Measurements from ENCODE around the gene RSAD2. TPM values are rescaled to one million over a fixed set of nuclear protein-coding genes. Genes with fewer than 3 reads are reported as not detected.

RSAD2 gene
- total and polyA plus RNA-seq, 2 donors (not counting 3 experiments of a cell fraction or from before 2014, with no cell fraction given): 0.03 to 0.18 TPM

- no TSS peak for BruUV-seq (replicated peaks)
- dilution Hi-C loops (cut with MboI; ENCODE audit: extremely low pct_ligation_motif_present, low sequenced_read_pairs) (no loop called here), intact Hi-C loops (cut with micrococcal nuclease) (no loop called here)
- H3K4me3 ChIP-seq (replicated peaks in 1 of 3; ENCODE audit: insufficient read depth in 1 of 3, low read depth in 1 of 3, low read length in 3 of 3): no peak overlapping the region
- no peak overlapping the region for H3K4me2 ChIP-seq (ENCODE audit: insufficient read depth, low read length)
- FAIRE-seq (no peak), DNase-seq (ENCODE audit: low read depth, low spot score) (no peak)
- ChIA-PET CTCF (interaction anchor here (1.0 to 1.3 kb wide), 2 partner anchors 11 to 107 kb away, joined by 3 read pairs; no protein-coding TSS in a partner anchor), POLR2A (no interaction called here)
- no peak overlapping the region for H3K9ac ChIP-seq (replicated peaks; ENCODE audit: extremely low read depth, insufficient read depth, low read length)
- no peaks in the 10 kb centered on the region for H3K9me3 ChIP-seq (replicated peaks; ENCODE audit: control insufficient read depth, insufficient read depth, low read length)
- H3K9me1 ChIP-seq (replicated peaks; ENCODE audit: control insufficient read depth, extremely low read depth, insufficient read depth, low read length): no peaks in the 10 kb centered on the region
- no peak overlapping the region for H2AFZ ChIP-seq (ENCODE audit: low read depth, low read length)
- no peaks in the 10 kb centered on the region for H3K27me3 ChIP-seq (ENCODE audit: control insufficient read depth in 2 of 2, insufficient read depth in 2 of 2, low read length in 2 of 2)
- no peak overlapping the region for H3K27ac ChIP-seq (ENCODE audit: insufficient read depth, low read depth, low read length)
- no peaks in the 10 kb centered on the region for H3K4me1 ChIP-seq (ENCODE audit: control insufficient read depth, extremely low read depth, insufficient read depth, low read length)
- H4K20me1 ChIP-seq (replicated peaks; ENCODE audit: control insufficient read depth, extremely low read depth, insufficient read depth, low read length): no peaks in the 10 kb centered on the region
- no peak for TF ChIP-seq FOS (IDR thresholded peaks at IDR 0.05; ENCODE audit: borderline replicate concordance, insufficient read depth, low read length)
- H3K79me2 ChIP-seq (ENCODE audit: control insufficient read depth, insufficient read depth, low read length): no peaks in the 10 kb centered on the region
- H3K36me3 ChIP-seq (ENCODE audit: control insufficient read depth in 2 of 2, extremely low read depth in 1 of 2, insufficient read depth in 2 of 2, low read length in 2 of 2): no peaks in the 10 kb centered on the region
Observed at GRCh38 chr2:6937157-6937556, 59.6 kb downstream of the RSAD2 start.

- Histone ChIP-seq H3K36me3 (ENCODE audit: control insufficient read depth in 2 of 2, extremely low read depth in 1 of 2, insufficient read depth in 2 of 2, low read length in 2 of 2) (no peaks in the 10 kb centered on the region), H3K27ac (ENCODE audit: insufficient read depth, low read depth, low read length) (no peak overlapping the region), H3K9me3 (replicated peaks; ENCODE audit: control insufficient read depth, insufficient read depth, low read length) (no peaks in the 10 kb centered on the region), H3K4me3 (replicated peaks in 1 of 3; ENCODE audit: insufficient read depth in 1 of 3, low read depth in 1 of 3, low read length in 3 of 3) (no peak overlapping the region), H3K4me1 (ENCODE audit: control insufficient read depth, extremely low read depth, insufficient read depth, low read length) (no peaks in the 10 kb centered on the region), H3K4me2 (ENCODE audit: insufficient read depth, low read length) (no peak overlapping the region), H3K79me2 (ENCODE audit: control insufficient read depth, insufficient read depth, low read length) (no peaks in the 10 kb centered on the region), H4K20me1 (replicated peaks; ENCODE audit: control insufficient read depth, extremely low read depth, insufficient read depth, low read length) (no peaks in the 10 kb centered on the region), H3K9ac (replicated peaks; ENCODE audit: extremely low read depth, insufficient read depth, low read length) (no peak overlapping the region), H3K27me3 (ENCODE audit: control insufficient read depth in 2 of 2, insufficient read depth in 2 of 2, low read length in 2 of 2) (no peaks in the 10 kb centered on the region), H3K9me1 (replicated peaks; ENCODE audit: control insufficient read depth, extremely low read depth, insufficient read depth, low read length) (no peaks in the 10 kb centered on the region), H2AFZ (ENCODE audit: low read depth, low read length) (no peak overlapping the region)
- ChIA-PET CTCF (interaction anchor here (1.0 to 1.3 kb wide), 2 partner anchors 10 to 107 kb away, joined by 3 read pairs; no protein-coding TSS in a partner anchor), POLR2A (no interaction called here)
- no peak for TF ChIP-seq POLR2AphosphoS5 (IDR thresholded peaks at IDR 0.05; ENCODE audit: insufficient read depth, low read depth, low read length)
- dilution Hi-C loops (cut with MboI; ENCODE audit: extremely low pct_ligation_motif_present, low sequenced_read_pairs) (no loop called here), intact Hi-C loops (cut with micrococcal nuclease) (no loop called here)
- BruUV-seq (replicated peaks): no TSS peak
- DNase-seq (ENCODE audit: low read depth, low spot score) (no peak), FAIRE-seq (no peak)
Observed at GRCh38 chr2:6937582-6937981, 60.0 kb downstream of the RSAD2 start.
